IPS-NIHi7 (cell line): Measurements from ENCODE around the gene NDUFS6.
A peak's percentile ranks its signal among the peaks of the same experiment; 100 is the strongest.
"Not testable (repeated sequence)": the region's sequence is repeated elsewhere in the genome, so short reads cannot be mapped to it uniquely, and the experiment has no call there.

Experiments used
- DNase-seq: peaks from one replicate; pipeline ENCODE4 v3.0.0; 2012; ENCODE audit warnings: mixed read lengths; ENCODE audit errors: extremely low spot score

Gene NDUFS6

GRCh38 chr5:1832511-1833250 lies 31.5 kb downstream of the NDUFS6 start:
- DNase-seq = no peak

- DNase-seq = no peak
Measured at GRCh38 chr5:1833264-1834021, 32.2 kb downstream of the NDUFS6 start.

GRCh38 chr5:1834022-1834551 lies 32.9 kb downstream of the NDUFS6 start:
- DNase-seq = no peak

DNA sequence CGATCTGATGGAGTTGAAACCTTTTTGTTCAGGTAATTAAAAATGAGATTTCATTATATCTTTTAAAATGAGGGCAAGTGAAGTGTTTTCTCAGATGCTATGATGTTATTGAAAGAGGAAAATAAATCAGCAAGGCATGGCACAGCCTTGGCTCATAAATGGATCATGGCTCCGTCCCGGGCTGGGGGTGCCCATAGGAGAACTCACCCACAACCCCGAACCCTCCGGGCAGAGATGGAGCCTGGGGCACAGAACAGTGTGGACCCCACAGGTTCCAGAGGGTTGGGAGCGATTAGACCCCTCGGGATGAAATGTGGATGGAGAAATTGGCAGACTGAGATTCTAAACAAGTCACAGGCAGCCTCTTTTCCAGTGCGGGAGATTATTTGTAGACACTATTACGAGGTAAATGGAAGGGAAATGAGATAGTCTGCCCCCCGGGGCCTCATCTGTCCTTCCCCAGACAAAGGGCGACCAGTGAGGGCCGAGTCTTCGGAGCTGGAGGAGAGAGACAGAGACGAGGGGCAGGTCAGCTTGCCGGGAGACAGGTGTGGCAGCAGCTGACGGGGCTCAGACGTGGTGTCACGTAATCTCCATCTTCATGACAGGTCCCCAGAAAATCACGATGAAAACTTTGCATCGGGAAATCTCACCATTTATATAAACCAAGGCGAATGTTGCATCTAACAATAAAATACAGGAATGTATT lies 33.7 kb downstream of the NDUFS6 start:
- no peak for DNase-seq

- no peak for DNase-seq
Measured at GRCh38 chr5:1835431-1835830, 34.2 kb downstream of the NDUFS6 start.

DNA sequence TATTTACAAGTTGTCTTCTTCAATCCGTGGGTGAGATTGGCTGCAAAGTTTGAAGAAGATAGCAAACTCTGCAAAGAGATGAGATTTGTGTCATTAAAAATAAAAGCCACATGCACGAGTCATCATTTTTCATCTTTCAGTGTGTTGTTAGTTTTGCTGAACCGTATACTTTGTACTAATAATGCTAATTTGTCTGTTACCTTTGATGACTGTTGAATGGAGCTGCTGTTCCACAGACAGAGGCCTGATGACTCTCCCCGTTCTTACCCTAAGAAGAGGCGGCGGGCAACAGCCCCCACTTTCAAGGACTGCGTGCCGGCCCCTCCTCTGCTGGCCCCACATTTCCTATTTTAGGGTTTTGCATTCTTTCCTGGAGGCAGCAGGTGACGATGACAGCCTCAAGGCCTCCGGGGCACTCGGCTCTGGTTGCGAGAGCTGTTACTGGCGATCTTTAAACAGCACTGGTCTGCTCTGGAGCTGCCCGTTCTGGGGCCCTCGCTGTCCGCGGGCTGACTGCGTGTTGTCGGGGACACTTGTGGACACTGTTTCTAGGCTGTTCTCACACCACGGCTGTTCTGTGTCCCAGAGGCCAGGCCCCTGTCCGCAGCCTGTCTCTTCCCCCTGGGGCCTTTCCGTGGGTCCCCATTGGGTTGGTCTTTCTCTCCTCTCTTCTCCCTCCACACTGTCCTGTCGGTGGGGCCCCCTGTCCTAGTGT lies 35.1 kb downstream of the NDUFS6 start:
- DNase-seq = no peak

GRCh38 chr5:1836891-1837880 lies 36.0 kb downstream of the NDUFS6 start:
- no peak for DNase-seq

- no peak for DNase-seq
Measured at GRCh38 chr5:1838013-1838412, 36.8 kb downstream of the NDUFS6 start.

- no peak for DNase-seq
Measured at GRCh38 chr5:1840071-1840547, 38.9 kb downstream of the NDUFS6 start.

DNA sequence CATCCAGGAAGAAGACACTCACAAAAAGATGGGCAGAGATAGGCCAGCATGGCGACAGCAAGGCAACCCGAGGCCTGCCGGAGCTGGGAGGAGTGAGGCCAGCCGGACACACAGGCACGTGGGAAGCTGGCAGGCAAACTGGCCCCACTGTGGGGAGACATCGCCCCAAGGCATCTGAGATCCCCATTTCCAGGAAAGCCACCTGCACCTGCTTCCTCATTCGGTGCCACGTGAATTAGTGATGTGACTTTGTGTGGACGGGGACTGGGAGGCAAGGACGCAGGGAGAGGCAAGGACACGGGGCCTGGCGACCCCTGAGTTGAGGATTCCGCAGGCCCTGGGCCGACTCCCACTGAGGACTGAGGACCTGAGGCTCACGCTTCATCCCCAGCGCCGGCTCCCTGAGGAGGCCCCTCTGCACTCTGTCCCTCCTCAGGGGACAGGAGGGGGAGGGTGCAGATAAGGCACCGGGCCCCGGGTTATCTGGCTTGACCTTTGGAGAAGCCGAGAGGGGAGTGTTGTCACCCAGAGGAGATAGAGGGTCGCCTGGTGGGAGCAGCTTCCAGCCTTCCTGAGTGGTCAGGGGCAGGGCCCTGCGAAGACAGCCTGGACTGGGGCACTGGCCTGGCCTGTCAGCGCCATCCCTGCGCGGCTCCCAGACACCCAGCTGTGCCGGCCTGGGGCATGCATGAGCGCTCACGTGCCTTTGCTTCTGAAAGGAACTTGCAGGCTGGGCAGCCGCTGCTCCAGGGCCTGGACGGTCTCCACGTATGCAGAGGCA lies 39.7 kb downstream of the NDUFS6 start:
- peak; percentile 46 for DNase-seq

DNA sequence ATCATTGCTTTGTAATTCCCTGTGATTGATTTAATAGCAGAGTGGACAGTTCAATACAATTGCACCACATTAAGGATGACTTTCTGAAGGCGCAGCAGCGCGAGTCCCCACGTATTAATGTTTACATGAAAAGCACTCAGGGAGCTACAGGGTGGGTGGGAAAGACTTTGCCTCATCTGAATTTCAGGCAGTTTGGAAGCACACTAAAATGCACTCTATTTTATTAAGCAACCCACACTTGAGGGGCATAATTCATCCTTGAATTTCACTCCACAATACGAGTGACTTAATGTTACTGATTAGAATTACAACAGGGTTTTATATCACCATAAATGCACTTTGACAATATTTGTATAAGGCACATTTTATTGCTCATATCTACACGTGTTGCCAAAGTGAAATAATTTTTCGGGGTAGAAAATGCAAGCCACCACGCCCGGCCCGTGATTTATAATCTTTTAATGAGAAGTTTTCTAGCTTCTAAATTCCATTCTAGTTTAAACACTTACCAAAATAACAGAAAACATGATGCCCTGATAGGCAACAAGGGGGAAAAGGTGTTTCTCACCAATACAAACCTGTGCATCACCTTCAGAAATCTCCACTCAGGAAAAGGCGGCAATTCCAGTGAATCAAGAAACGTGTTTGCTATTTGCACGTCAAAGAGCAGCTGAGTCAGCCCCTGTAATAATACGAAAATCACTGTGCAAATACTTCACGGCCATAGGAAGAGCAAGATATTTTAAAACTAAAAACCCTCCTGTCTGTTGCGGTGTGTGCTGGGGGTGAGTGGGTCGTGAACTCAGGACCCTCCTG lies 41.0 kb downstream of the NDUFS6 start:
- DNase-seq = no peak

DNA sequence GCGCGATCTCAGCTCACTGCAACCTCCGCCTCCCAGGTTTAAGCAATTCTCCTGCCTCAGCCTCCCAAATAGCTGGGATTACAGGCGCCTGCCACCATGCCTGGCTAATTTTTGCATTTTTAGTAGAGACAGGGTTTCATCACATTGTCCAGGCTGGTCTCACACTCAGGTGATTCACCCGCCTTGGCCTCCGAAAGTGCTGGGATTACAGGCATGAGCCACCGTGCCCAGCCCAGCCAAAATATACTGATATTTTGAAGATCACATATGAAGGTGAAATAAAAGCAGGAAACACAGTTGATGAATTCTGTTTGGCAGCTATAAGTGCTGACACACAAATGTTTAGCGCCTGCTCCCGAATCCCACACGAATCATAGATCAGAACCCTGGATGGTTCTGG lies 42.6 kb downstream of the NDUFS6 start:
- DNase-seq = not testable (repeated sequence)

- DNase-seq = no peak
Measured at GRCh38 chr5:1844708-1845436, 43.7 kb downstream of the NDUFS6 start.

DNA sequence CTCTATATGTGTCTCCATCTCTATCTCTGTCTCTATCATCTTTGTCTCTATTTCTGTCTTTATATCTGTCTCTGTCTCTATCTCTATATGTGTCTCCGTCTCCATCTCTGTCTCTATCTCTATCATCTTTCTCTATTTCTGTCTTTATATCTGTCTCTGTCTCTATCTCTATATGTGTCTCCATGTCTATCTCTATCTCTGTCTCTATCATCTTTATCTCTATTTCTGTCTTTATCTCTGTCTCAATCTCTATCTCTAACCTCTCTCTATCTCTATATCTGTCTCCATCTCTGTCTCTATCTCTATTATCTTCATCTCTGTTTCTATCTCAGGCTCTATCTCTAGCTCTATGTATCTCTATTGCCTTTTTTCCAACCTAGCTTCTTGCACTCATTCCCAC lies 44.5 kb downstream of the NDUFS6 start:
- no peak for DNase-seq

GRCh38 chr5:1846583-1846982 lies 45.4 kb downstream of the NDUFS6 start:
- DNase-seq = no peak

DNA sequence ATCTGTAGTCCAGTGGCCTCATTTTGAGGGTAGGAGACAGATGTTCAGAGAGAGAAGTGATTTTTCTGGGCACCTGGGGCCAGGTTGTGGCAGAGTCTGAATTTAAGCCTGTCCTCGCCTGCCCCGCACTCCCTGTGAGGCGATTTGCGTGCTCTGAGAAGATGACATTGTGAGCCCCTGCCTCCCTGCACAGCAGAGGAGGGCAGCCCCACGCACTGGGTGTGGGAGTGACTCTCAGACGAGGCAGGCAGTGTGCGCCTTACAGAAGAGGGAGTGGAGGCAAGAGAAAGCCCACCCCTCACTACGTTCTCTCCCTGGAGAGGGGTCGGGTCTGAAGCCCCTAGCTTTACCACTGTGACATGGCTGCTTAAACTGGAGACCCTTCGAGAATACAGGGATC lies 45.8 kb downstream of the NDUFS6 start:
- no peak for DNase-seq

DNA sequence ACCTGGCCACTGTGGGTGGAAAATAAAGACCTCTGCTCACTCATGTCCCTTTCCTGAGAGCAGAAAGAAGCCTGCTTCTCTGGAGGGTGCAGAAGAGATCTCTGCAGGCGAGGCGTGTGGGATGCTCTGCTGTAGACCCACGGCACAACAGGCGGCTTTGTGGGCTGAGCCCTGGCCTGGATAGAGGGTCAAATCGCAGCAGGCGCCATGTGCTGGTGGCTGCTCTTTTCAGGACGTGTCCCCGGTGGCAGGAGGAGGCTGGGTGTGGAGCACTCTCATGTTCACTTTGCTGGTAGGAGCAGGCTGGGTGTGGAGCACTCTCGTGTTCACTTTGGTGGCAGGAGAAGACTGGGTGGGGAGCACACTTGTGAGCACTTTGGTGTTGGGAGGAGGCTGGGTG lies 46.4 kb downstream of the NDUFS6 start:
- DNase-seq = no peak
